SJCRH30 (cell line): ENCODE measurements around the gene ACTR10. TPM values are rescaled to one million over a fixed set of nuclear protein-coding genes. Genes with fewer than 3 reads are reported as not detected.

Experiments
- DNase-seq, 2 experiments: peaks; one replicate each; pipeline ENCODE4 v3.0.0-alpha.2; 2015 to 2020
- H3K27ac ChIP-seq: fragments of 250-450 bp; sonication (Bioruptor Pico); 2 replicates; pipeline ENCODE4 v1.5.1; 2020; ENCODE audit warnings: mild to moderate bottlenecking, moderate library complexity
- H3K27me3 ChIP-seq: fragments of 250-450 bp; sonication (Bioruptor Pico); 2 replicates; pipeline ENCODE4 v1.5.1; 2020; ENCODE audit warnings: mild to moderate bottlenecking, moderate library complexity
- H3K36me3 ChIP-seq: fragments of 250-450 bp; sonication (Bioruptor Pico); 2 replicates; pipeline ENCODE4 v1.5.1; 2020; ENCODE audit warnings: mild to moderate bottlenecking, moderate library complexity
- H3K4me1 ChIP-seq: fragments of 250-450 bp; sonication (Bioruptor Pico); 2 replicates; pipeline ENCODE4 v1.5.1; 2020; ENCODE audit warnings: mild to moderate bottlenecking, moderate library complexity
- H3K4me3 ChIP-seq: fragments of 250-450 bp; sonication (Bioruptor Pico); 2 replicates; pipeline ENCODE4 v1.5.1; 2020; ENCODE audit warnings: mild to moderate bottlenecking, moderate library complexity
- H3K9me3 ChIP-seq: fragments of 250-450 bp; sonication (Bioruptor Pico); replicated peaks from 2 replicates; pipeline ENCODE4 v1.5.1; 2020; ENCODE audit warnings: mild to moderate bottlenecking, moderate library complexity
- total RNA-seq: library from RNA; depleted of rRNA; stranded (reverse); fragments of >200 nt; shearing (Covaris generic); gene quantifications from 2 replicates; pipeline ENCODE4 v1.2.3, GENCODE V29; 2014; rRNA removed

The ACTR10 gene
- total RNA-seq = 58.7 and 63.2 TPM in 2 replicates

DNA sequence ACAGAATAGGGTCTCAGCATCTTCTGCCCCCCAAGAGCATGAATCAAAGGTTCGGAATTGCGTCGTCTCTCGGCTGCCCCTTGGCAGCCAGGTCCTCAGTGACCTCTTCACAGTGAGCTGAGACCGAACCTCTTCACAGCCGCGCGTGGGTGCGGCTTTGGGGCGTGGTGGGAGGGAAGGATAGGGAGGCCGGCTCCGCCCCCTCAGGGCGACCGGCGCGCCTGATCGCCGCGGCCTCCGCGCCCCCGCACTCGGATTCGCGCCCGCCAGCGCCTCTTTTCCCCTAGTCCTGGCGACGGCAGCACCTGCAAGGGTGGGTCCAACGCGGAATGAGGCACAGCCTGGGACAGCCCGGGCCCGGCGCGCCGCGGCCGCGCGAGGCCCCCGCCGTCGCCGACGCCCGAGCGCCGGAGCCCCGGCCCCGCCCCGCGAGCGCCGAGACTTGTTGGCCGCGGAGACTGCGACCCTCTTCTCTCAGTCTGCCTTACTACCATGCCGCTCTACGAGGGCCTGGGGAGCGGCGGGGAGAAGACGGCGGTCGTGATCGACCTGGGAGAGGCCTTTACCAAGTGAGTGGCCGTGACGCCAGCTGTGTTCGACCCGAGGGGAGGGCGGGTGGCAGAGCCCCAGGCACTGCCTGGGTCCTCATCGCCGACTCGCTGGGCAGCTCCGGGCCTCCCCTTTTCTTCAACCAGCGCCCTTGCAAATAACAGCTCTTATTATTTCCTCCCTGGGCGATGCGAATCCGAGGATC is at the start of gene ACTR10:
Gene ACTR10 (plus strand): TSS at position 424 of the 754 bp plus-strand sequence. CDS start 69 bp downstream, at position 493.
- Histone ChIP-seq H3K27ac (peak within 1 kb of the TSS; percentile 93), H3K9me3 (no peaks in the 10 kb centered on the region), H3K4me3 (peak within 1 kb of the TSS; percentile 98), H3K4me1 (no peaks in the 10 kb centered on the region), H3K27me3 (no peaks in the 10 kb centered on the region), H3K36me3 (peaks cover 3% of the 10 kb centered on the region; the same call in 1 of the 2 replicates)
- peak; percentile 87 to 88 for DNase-seq

- 0 out of 2 replicates have a peak, but pooled peaks cover 6% of the 10 kb centered on the region for H3K27me3 ChIP-seq
- DNase-seq = no peak
- H3K4me1 ChIP-seq = no peaks in the 10 kb centered on the region
- no peaks in the 10 kb centered on the region for H3K36me3 ChIP-seq
- no peaks in the 10 kb centered on the region for H3K9me3 ChIP-seq
- no peak overlapping the region for H3K4me3 ChIP-seq
- H3K27ac ChIP-seq = no peak overlapping the region
Measured at GRCh38 chr14:58150243-58150805, 49.6 kb upstream of the ACTR10 start.

- Histone ChIP-seq H3K27me3 (0 out of 2 replicates have a peak, but pooled peaks cover 6% of the 10 kb centered on the region), H3K9me3 (no peaks in the 10 kb centered on the region), H3K4me1 (no peaks in the 10 kb centered on the region), H3K36me3 (no peaks in the 10 kb centered on the region), H3K4me3 (peak overlapping the region; percentile 64), H3K27ac (no peak overlapping the region)
- DNase-seq = peak; percentile 11 to 30
Measured at GRCh38 chr14:58151133-58152013, 48.6 kb upstream of the ACTR10 start.

- DNase-seq = peak; percentile 83 to 85
- H3K36me3 ChIP-seq = no peaks in the 10 kb centered on the region
- no peaks in the 10 kb centered on the region for H3K9me3 ChIP-seq
- H3K4me1 ChIP-seq = no peaks in the 10 kb centered on the region
- 0 out of 2 replicates have a peak, but pooled peaks cover 6% of the 10 kb centered on the region for H3K27me3 ChIP-seq
- no peak within 1 kb of the TSS for H3K27ac ChIP-seq
- H3K4me3 ChIP-seq = peak within 1 kb of the TSS; percentile 64
Measured at GRCh38 chr14:58152014-58152857, 47.7 kb upstream of the ACTR10 start, which contains the start of gene ARMH4. ARMH4 (minus strand) TSS chr14:58152213; CDS start chr14:58139358, 12,855 bp downstream.

GRCh38 chr14:58160561-58160960 is 39.4 kb upstream of the ACTR10 start:
- H3K27ac ChIP-seq = no peak overlapping the region
- H3K4me3 ChIP-seq = no peak overlapping the region
- no peaks in the 10 kb centered on the region for H3K36me3 ChIP-seq
- no peaks in the 10 kb centered on the region for H3K27me3 ChIP-seq
- no peaks in the 10 kb centered on the region for H3K4me1 ChIP-seq
- no peaks in the 10 kb centered on the region; the same call in 1 of the 2 replicates for H3K9me3 ChIP-seq
- DNase-seq = no peak

GRCh38 chr14:58166005-58166983 is 33.7 kb upstream of the ACTR10 start:
- H3K27me3 ChIP-seq = no peaks in the 10 kb centered on the region
- H3K9me3 ChIP-seq = no peaks in the 10 kb centered on the region
- H3K36me3 ChIP-seq = no peaks in the 10 kb centered on the region
- peak; percentile 75 to 87 for DNase-seq
- H3K4me3 ChIP-seq = no peak overlapping the region
- H3K4me1 ChIP-seq = peaks cover 5% of the 10 kb centered on the region
- H3K27ac ChIP-seq = no peak overlapping the region

- Histone ChIP-seq H3K36me3 (no peaks in the 10 kb centered on the region), H3K9me3 (no peaks in the 10 kb centered on the region), H3K27me3 (no peaks in the 10 kb centered on the region), H3K4me1 (peaks cover 5% of the 10 kb centered on the region), H3K27ac (no peak overlapping the region), H3K4me3 (no peak overlapping the region)
- no peak for DNase-seq
Measured at GRCh38 chr14:58167057-58167456, 32.9 kb upstream of the ACTR10 start.

DNA sequence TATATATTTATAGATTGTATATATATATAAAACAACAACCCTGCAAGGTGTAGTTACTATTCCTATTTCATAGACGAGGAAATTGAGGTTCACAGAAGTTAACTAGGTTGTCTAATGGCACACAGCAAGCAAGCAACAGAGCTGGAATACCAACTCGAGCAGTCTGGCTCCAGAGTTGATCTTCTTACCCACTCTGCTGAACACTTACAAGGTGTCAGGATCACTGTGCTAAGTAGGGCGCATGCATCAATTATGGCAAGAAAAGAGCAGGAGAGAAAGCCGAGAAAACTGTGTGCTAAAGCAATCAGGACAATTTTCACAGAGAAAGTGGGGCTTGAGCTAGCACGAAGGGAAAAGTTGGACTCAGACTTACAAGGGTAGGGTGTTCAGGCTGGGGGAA is 32.1 kb upstream of the ACTR10 start:
- Histone ChIP-seq H3K9me3 (no peaks in the 10 kb centered on the region), H3K4me3 (no peak overlapping the region), H3K36me3 (no peaks in the 10 kb centered on the region), H3K27ac (no peak overlapping the region), H3K27me3 (no peaks in the 10 kb centered on the region), H3K4me1 (peaks cover 5% of the 10 kb centered on the region)
- no peak for DNase-seq

GRCh38 chr14:58171090-58171489 is 28.9 kb upstream of the ACTR10 start:
- no peaks in the 10 kb centered on the region for H3K36me3 ChIP-seq
- peaks cover 5% of the 10 kb centered on the region for H3K4me1 ChIP-seq
- peak overlapping the region; percentile 77 for H3K27ac ChIP-seq
- no peaks in the 10 kb centered on the region for H3K27me3 ChIP-seq
- DNase-seq = peak; percentile 93 to 96
- H3K4me3 ChIP-seq = peak overlapping the region; percentile 22
- H3K9me3 ChIP-seq = no peaks in the 10 kb centered on the region

DNA sequence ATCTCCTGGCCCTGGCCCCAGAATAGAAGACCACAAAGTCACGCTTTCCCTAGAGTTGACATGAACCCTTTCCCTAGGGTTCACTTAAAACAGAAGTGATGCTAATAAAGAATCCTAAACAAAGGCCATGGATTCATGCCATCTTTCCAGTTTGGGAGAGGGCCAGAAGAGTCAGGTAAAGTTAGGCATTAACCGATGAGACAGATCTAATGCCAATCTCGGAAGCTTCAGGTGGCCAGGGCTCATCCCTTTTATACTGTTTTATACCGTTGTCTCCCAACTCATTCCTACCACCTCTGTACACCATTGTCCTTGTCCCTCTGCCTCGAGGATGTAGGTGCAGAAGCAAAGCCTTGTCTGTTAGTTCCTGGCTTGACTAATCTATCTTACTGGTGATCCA is 22.8 kb upstream of the ACTR10 start:
- no peaks in the 10 kb centered on the region for H3K9me3 ChIP-seq
- no peak overlapping the region for H3K27ac ChIP-seq
- no peak for DNase-seq
- H3K36me3 ChIP-seq = no peaks in the 10 kb centered on the region
- H3K4me3 ChIP-seq = no peak overlapping the region
- H3K4me1 ChIP-seq = no peaks in the 10 kb centered on the region
- no peaks in the 10 kb centered on the region for H3K27me3 ChIP-seq

GRCh38 chr14:58189176-58189575 is 10.8 kb upstream of the ACTR10 start:
- no peaks in the 10 kb centered on the region for H3K27me3 ChIP-seq
- no peaks in the 10 kb centered on the region for H3K36me3 ChIP-seq
- no peaks in the 10 kb centered on the region for H3K4me1 ChIP-seq
- H3K9me3 ChIP-seq = no peaks in the 10 kb centered on the region
- no peak overlapping the region for H3K27ac ChIP-seq
- H3K4me3 ChIP-seq = no peak overlapping the region
- DNase-seq = no peak

- no peak for DNase-seq
Measured at GRCh38 chr14:58191763-58192601, 8.0 kb upstream of the ACTR10 start.

More at GRCh38 chr14:58191763-58192601, 8.0 kb upstream of the ACTR10 start:
- no peaks in the 10 kb centered on the region for H3K27me3 ChIP-seq
- no peak overlapping the region for H3K27ac ChIP-seq
- no peaks in the 10 kb centered on the region for H3K36me3 ChIP-seq
- H3K9me3 ChIP-seq = no peaks in the 10 kb centered on the region
- no peaks in the 10 kb centered on the region for H3K4me1 ChIP-seq
- H3K4me3 ChIP-seq = no peak overlapping the region
